Right forelimb (tissue), 1 donor: ENCODE results near the gene RBM19.
"Not testable (repeated sequence)": the region's sequence is repeated elsewhere in the genome, so short reads cannot be mapped to it uniquely, and the experiment has no call there.

ENCODE experiments used
- DNase-seq: peaks from one replicate; pipeline ENCODE4 v3.0.0-alpha.2; 2018

Gene RBM19

GRCh38 chr12:113826805-113827538 lies 139.2 kb downstream of the RBM19 start:
- no peak for DNase-seq

DNA sequence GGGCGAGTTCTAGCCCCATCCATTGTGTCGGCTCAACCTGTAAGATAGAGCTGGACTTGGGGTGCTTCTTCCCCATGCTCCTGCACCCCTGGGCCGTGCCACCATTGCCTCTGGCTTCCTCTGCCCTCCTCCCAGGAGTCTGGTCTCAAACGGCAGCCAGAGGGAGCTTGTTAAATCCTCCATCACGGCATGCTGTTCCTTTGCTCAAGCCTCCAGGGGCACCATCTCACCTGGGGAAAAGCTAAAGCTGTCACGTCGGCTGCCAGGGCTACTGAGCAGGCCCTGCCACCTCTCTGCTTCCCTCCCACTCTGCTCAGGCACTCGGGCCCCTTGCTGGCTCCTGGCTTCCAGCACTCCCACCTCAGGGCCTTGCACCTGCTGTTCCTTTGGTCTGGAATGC lies 140.4 kb downstream of the RBM19 start:
- no peak for DNase-seq

DNA sequence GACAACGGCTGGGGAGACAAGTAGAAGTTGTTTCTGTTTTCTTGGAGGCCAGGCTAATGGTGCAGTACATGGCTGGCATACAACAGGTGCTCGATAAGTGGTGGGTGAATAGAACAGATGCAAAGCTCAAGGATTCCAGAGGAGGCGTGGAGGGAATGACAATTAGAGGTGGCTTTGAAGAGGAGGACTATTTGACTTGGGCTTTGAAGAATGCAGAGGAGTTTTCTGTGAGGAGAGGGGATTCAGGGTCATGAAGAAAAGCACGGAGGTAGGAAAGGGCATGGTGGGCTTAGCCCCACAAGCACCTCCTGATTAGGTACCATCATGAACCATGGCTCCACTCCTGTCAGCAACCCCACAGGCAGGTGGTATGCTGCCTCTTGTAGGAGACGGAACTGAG lies 142.3 kb downstream of the RBM19 start:
- no peak for DNase-seq

DNA sequence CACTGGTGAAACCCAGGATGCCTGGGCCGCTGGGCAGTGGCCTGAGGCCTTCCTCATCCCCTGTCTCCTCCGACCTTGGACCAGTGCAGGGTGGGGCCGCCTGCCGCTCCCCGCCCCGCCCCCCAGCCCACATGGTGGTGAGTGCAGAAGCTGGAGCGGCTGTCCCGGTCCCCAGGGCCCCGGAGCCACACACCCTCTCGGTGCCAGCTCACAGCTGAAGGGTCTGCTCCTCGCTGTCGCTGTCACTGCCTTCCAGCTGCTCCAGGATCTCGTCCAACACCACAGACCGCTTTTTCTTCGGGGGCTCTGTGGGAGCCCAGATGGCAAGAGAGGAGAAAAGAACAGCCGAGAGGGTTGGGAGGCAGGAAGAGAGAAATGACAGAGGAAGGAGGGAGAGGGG lies 143.1 kb downstream of the RBM19 start:
- DNase-seq: no peak

- no peak for DNase-seq
These were observed 145.3 kb downstream of the RBM19 start for GRCh38 chr12:113820842-113821241.

DNA sequence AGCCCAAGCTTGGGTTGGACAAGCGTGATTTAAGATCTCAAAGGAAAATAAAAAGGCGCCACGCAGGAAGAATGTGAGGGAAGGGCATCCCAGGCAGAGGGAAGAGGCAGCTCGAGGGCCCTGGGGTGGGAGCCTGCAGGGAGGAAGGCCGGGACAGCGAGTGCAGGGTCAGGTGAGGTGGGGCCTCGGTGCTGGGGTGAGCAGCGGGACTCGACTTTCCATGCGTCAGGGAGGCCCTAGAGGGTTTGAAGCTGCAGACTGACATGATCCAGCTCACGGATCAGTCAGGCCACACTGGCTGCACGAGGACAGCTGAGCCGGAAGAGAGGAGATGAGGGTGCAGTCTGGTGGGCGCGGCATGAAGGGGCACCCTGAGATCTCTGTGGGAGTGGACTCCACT lies 145.8 kb downstream of the RBM19 start:
- no peak for DNase-seq

- DNase-seq: no peak
These were observed 146.6 kb downstream of the RBM19 start for GRCh38 chr12:113819495-113819894.

DNA sequence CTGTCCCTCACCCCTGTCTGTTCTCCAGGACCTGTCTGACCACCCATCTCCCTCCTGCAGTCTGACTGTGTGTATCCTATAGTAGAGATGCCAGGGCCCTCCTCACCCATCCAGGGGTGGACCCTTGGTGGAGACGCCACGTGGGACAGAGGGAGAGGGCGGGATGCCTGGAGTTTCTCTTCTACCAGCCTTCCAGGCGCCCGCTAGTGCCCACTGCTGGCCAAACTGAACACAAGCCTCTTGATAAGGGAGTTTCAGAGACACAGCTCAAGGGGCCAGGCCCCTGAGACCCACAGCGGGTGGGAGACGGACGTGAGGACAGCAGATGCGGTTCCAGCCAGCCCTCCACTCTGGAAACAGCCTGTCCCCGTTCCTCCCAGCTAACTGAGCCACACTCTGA lies 147.3 kb downstream of the RBM19 start:
- DNase-seq: no peak

DNA sequence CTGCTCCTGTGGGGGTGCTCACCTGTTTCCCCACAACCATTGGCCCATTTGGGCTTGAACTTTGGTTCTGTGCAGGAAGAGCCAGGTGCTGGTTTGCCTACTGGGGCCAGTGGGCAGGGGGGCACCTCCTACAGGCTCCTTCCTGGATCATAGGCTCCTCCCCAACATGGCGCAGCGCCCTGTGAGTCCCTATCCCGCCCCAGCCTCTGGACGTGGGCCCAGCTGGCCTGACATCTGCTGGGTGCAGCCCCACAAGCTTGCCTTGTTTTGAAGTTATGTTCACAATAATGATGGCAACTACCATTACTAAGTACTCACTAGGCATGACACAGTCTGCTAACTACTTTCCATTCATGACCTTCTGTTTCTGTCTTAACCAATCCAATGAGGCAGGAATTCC lies 147.8 kb downstream of the RBM19 start:
- no peak for DNase-seq

GRCh38 chr12:113816866-113817265 lies 149.3 kb downstream of the RBM19 start:
- no peak for DNase-seq

- DNase-seq: no peak
These were observed 151.1 kb downstream of the RBM19 start for GRCh38 chr12:113815031-113815430.

- no peak for DNase-seq
These were observed 152.9 kb downstream of the RBM19 start for GRCh38 chr12:113813229-113813541.

- no peak for DNase-seq
These were observed 153.5 kb downstream of the RBM19 start for GRCh38 chr12:113812411-113813228.

- not testable (repeated sequence) for DNase-seq
These were observed 156.5 kb downstream of the RBM19 start for GRCh38 chr12:113809462-113810220.

DNA sequence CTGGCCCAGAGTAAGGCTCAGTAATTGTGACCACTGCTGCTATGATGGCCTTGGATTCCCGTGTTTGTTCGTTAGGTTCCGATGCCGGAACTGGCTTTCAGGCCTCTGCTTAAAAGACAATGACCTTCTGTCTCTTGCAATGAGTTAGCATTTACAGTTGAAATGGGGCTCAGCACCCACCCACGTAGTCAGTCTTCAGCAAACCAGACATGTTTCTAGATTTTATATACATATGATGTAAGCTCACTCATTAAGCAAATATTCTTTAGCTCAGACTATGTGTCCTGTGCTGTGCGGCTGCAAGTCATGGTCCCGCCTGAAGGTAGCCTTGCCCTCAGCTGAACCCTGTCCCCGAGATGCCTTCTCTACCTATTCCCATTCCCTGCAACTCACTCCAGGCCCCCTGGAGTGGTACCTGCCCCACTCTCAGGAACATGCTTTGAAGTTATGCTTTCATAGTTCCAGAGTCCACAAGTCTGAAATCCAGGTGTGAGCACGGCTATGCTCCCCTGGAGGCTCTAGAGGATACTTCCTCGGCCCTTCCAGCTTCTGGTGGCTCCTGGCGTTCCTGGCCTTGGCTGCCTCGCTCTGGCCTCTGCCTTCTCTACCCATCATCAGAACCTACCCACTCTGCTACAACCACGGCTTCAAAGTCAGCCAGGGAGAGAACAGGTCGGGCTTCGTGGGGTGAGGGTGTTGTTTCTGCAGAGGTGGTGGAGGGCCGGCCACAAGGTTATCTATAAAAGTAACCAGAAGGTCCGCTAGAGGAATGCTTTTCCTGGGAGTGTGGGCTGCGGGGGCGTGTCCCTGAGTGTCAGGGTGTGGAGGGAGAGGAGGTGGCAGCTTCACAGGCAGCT lies 157.8 kb downstream of the RBM19 start:
- no peak for DNase-seq

DNA sequence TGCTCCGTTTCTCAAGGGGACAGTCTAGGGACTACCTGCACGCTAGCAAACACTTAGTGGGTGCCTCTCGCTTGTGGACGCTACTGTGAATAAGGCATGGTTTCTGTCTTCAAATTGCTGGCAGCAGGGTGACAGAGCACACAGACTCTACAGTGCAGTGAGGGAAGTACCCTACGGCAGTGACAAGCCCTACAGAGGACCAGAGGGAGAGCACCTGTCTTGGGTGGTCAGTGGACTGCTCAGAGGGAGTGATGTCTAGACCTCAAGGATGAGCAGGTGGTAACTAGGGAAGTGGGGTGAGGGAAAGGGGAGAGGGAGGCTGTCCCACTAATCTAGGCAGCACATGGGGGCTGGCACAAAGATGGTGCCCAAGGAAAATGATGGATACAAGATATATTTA lies 160.5 kb downstream of the RBM19 start:
- DNase-seq: no peak

DNA sequence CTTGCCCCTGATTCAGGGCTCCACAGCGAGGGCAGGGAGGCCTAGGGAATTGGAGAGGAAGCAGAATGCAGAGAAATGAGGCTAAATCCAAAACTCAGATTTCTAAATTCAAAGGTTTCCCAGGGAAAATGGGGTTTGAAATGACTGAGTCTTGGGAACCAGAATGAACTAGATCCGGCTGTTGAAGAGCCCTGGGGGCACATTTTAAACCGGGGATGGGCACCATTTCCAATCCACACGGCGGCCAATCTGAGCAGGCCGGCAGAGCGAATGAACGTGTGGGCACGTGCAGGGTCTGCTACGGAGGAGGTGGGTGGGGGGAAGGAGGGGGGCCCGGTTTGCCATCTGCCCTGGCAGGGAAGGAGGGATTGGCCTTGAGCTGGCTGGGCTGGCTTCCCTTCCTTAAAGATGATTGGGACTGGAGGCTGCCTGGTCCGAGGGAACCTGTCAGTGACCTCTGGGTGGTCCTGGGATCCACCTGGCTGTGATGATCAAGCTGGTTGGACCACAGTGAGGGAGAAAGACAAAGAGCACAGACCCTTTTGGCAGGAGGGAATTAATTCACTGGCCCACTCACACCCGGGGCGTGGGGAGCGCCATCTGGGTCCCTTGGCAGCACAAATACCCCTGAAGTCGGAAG lies 161.0 kb downstream of the RBM19 start:
- no peak for DNase-seq

DNA sequence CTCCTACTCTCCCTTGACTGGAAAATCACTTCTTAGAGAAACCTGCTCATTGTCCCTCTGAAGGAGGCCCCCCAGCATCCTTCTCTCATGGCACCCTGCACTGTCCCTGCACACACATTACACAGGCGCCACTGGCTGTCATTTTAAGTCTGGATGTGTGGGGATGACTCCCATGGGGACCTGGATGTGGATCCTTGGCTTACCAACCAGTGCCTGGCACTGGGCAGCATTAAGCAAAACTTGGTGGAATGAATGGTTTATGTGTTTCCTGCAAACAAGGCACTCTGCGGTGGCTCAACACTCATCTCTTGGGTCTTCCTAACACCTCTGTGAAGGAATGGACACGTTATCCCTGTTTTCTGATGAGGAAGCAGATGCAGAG lies 162.4 kb downstream of the RBM19 start:
- DNase-seq: no peak

DNA sequence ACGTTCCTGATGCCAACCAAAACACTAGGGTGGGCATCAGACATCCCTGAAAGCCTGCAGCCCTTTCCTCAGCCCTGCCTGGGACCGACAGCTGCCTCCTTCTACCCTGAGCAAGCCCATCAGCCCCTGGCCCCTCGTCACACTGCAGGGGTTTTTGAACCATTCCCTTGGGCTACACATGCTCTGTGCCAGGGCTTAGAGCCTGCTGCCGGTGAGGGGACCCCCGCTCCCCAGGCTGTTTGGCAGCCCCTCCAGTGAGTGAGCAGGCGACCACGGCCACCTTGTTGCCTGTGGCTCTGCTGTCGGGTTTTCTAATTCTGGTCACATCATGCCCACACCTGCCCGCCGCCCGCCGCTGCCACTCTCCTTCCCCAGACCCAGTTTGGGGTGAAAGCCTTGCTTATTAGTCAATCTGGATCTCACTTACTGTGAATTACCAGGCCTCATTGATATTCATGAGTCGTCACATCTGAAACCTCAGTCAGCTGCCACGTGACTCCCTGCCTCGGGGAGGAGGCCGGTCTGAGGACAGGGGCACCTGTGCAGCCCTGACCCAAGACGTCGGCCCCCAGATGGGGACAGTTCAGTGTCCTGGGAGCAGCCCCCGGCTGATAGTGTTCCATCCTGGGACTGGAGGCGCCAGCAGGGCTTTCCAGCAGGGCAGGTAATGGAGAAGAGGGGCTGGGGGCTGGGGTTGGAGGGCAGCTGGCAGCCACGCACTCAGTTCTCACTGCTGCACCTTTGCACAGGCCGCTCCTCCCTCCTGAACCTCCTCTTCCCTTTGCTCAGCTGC lies 163.0 kb downstream of the RBM19 start:
- no peak for DNase-seq

DNA sequence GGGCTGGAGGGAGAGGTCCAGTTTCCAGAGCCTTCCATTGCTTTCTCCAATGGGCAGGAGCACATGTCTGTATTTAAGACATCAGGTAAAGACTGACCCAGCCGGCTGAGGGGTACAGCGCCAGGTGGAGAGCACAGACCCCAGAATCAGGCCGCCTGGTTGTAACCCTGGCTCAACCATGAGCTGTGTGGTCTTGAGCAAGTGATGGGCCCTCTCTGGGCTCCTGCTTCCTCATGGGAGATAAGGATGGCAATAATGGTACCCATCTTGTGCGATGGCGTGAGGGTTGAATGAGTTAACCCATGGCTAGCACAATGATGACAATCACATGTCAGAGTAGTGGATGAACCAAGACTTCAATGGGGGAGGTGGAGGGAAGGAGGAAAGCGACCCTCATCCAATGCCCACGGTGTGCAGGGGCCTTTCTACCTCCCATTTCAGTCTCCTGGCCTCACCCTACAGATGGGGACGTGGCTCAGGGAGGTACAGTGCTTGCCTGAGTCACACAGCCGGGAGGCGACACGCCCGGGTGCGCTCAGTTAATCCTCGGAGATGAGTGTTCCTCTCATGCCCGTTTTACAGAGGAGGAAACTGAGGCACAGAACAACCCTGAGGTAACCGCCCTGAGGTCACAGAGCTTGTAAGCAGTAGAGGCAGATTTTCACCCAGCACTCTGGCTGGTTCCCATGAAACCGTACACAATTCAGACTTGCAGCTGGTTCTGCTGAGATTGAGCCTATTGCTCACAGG lies 163.9 kb downstream of the RBM19 start:
- no peak for DNase-seq

DNA sequence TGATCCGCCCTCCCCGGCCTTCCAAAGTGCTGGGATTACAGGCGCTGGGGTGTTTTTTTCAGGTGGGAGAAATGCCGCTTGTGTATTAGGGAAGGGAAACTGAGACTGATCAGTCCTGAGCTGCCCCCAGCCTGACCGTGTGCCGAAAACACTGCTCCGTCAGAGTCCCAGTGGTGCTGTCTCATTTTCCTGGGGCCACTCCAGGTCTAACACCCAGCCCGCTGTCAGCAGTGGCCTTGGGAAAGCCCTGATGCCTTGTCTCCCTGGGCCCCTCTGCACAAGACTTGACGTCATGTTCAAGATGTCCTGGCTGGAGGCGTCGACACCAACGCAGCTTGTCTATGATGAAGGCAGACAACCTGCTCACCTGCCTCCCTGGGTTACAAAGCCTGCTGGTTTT lies 165.9 kb downstream of the RBM19 start:
- DNase-seq: no peak
